ENCODE results near the gene FGD5.

The FGD5 gene

DNA sequence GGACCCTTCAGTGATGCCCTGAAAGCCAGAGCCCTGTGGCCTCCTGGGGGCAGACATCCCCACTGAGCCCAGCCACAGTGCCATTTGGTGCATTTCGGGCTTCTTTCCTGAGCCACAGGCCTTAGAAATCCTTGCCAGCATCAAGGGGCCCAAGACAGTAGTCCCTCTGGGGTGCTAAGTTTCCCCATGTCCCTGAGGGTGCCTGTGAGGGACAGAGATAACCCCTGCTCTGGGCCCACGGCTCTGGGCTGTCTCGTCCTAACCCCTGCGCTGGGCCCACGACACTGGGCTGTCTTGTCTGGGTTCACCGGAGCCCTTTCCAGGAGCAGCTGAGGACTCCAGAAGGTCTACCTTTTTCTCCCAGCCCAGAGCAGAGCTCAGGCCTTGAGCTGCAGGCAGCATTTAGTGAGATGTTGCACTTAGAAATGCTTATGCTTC lies 45.1 kb upstream of the FGD5 start:
- TF ChIP-seq, protein P1, sequence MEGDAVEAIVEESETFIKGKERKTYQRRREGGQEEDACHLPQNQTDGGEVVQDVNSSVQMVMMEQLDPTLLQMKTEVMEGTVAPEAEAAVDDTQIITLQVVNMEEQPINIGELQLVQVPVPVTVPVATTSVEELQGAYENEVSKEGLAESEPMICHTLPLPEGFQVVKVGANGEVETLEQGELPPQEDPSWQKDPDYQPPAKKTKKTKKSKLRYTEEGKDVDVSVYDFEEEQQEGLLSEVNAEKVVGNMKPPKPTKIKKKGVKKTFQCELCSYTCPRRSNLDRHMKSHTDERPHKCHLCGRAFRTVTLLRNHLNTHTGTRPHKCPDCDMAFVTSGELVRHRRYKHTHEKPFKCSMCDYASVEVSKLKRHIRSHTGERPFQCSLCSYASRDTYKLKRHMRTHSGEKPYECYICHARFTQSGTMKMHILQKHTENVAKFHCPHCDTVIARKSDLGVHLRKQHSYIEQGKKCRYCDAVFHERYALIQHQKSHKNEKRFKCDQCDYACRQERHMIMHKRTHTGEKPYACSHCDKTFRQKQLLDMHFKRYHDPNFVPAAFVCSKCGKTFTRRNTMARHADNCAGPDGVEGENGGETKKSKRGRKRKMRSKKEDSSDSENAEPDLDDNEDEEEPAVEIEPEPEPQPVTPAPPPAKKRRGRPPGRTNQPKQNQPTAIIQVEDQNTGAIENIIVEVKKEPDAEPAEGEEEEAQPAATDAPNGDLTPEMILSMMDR (conservative IDR thresholded peaks at IDR 0.05) = no peak
- H3K27ac ChIP-seq = no peak overlapping the region

DNA sequence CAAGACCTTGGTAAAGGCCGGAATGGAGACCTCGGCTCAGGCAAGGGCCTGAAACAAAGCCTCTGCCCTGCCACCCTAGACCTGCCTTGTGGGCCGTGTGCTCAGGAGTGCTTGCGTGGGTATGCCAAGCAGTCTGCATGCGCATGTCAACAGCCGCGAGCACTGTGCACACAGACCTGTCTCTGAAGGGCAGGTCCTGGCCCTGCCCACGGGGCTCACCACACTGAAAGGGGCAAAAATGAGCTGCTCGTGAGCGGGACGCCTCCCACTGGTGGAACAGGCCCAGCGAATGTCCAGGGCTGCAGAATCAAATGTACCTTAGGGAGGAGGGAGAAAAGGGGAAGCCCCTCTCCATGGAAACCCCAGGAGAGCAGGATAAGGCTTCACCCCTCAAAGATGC lies 44.3 kb upstream of the FGD5 start:
- TF ChIP-seq, protein P1 (conservative IDR thresholded peaks at IDR 0.05) = no peak
- no peak overlapping the region for H3K27ac ChIP-seq

DNA sequence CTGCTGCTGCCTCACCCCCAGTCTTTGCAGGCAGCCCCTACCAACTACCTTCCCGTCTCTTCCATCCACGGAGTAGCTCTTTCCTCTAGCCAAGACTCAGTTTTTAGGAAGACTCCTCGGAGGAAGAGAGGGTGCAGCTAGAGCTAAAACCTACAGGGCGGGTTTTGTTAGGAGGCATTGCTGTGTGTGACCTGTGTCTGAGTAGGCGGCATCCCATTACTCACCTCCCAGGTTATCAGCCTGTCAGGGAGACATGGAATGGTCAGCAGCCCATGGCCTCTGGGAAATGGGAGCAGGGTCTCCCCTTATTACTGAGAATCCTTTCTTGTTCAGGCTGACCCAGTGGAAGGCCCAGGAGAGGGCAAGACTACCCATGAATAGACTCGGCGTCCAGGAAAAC lies 43.8 kb upstream of the FGD5 start:
- TF ChIP-seq, protein P1 (conservative IDR thresholded peaks at IDR 0.05) = no peak
- no peak overlapping the region for H3K27ac ChIP-seq

DNA sequence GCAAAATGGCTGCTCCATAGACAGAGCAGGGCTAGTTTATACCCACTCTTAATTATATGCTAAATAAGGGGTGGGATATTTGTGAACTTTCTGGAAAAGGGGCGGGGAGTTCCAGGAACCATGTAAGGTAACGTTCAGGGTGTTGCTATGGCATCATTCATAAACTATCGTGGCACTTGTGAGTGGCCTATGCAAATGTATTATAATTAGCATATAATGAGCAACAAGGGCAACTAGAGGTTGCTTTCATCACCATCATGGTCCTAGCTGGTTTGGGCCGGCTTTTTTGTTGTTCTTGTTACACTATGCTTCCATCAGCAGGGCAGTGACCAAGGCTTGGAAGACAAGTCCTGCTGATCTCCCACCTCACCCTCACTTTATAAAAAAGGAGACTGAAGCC lies 43.2 kb upstream of the FGD5 start:
- TF ChIP-seq, protein P1 (conservative IDR thresholded peaks at IDR 0.05) = no peak
- no peak overlapping the region for H3K27ac ChIP-seq

DNA sequence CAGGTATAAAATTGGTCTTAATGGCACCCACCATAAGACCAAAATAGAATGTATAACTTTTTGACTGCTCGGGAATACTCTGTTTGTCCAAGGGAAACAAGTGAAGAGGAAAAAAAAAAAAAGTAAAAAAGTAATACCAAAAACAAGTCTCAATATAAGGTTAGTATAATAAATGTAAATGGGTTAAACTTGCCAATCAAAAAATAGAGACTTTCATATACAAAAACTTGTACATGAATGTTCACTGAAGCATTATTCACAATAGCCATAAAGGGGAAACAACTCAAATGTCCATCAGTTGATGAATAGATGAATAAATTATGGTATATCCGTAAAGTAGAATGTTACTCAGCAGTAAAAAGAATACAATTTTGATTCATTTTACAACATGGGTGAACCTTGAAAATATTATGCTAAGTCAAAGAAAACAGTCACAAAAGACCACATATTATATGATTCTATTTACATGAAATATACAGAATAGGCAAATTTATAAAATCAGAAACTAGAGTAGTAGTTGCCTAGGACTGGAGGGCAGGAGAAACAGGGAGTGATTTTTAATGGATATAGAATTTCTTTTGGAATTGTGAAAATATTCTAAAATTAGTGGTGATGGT lies 39.6 kb upstream of the FGD5 start:
- H3K27ac ChIP-seq = no peak overlapping the region

DNA sequence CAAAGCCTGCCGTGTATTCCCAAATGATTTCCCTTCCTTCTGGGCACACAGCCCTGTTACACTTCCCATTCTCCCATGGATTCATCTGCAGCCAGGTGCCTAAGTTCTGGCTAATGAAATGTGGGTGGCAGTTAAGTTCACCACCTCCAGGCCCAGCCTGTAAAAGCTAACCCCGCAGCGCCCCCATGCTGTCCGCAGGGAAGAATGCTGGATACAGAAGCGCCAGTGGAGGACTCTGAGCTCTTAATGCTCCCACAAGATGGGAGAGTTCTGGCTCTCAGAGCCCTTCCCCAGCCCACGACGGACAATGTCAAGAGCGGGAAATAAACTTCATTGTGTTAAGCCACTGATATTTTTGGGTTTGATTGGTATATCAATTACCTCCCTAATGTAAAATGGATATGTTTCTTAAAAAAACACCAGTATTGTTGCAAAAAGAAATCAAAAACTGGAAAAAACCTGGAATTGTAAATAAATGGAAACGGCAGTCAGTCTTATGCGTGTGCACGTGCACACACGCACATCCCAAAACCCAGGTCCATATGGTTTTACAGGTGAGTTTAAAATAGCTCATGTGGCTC lies 37.7 kb upstream of the FGD5 start:
- TF ChIP-seq, protein P1 (conservative IDR thresholded peaks at IDR 0.05) = peak; percentile 92
- H3K27ac ChIP-seq = peak overlapping the region; percentile 24; the same call in 1 of the 2 replicates

More for the DNA sequence above, 39.6 kb upstream of the FGD5 start:
- TF ChIP-seq, protein P1 (conservative IDR thresholded peaks at IDR 0.05) = no peak

DNA sequence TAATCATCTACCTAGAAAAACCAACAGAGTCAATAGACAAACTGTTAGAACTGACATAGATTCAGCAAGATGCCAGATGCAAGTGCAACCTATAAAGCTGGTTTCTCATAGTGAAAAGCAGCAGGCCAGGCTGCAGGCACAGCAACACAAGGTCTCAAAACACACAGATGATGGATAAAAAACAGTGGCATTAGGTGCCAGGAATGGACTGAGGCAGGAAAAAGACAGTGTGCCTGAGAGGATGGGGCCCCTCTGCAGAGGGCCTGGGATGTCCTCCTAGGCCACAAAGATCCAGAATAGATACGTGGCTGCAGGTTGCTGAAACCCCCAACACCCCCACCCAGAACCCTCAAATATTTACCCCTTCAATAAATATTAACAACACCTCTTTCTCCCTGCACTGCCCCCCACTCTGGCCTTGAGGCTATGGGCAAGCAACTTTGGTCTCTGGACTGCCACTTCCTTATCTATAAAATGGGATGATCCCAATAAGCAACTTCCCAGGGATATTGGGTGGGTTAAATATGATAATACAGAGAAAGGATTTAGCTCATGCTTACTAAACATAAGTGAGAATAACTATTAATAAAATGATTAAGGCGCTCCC lies 35.2 kb upstream of the FGD5 start:
- peak overlapping the region; percentile 50 for H3K27ac ChIP-seq
- TF ChIP-seq, protein P1 (conservative IDR thresholded peaks at IDR 0.05) = no peak
